HUES48 (cell line): ENCODE measurements around the gene SEMA4D.

ENCODE experiments used
- H3K27ac ChIP-seq: one replicate; pipeline ENCODE4 v1.7.0; 2013; ENCODE audit warnings: low read depth, low read length, inconsistent platforms
- H3K27me3 ChIP-seq: 2 replicates; pipeline ENCODE4 v1.6.1; 2013; ENCODE audit warnings: mild to moderate bottlenecking, low read length; ENCODE audit not compliant: control insufficient read depth, insufficient read depth
- H3K36me3 ChIP-seq: 2 replicates; pipeline ENCODE4 v1.6.1; 2013; ENCODE audit warnings: low read length; ENCODE audit not compliant: control insufficient read depth, insufficient read depth
- H3K4me1 ChIP-seq: 2 replicates; pipeline ENCODE4 v1.6.1; 2013; ENCODE audit warnings: mild to moderate bottlenecking, low read length; ENCODE audit not compliant: control insufficient read depth, insufficient read depth
- H3K4me3 ChIP-seq: 2 replicates; pipeline ENCODE4 v1.5.1; 2013; ENCODE audit warnings: mild to moderate bottlenecking, low read depth, low read length
- H3K9ac ChIP-seq: 2 replicates; pipeline ENCODE4 v1.6.1; 2013; ENCODE audit warnings: mild to moderate bottlenecking, low read depth, low read length, moderate library complexity
- H3K9me3 ChIP-seq: 2 replicates; pipeline ENCODE4 v1.6.1; 2013; ENCODE audit warnings: low read length; ENCODE audit not compliant: control insufficient read depth, insufficient read depth

The SEMA4D gene

DNA sequence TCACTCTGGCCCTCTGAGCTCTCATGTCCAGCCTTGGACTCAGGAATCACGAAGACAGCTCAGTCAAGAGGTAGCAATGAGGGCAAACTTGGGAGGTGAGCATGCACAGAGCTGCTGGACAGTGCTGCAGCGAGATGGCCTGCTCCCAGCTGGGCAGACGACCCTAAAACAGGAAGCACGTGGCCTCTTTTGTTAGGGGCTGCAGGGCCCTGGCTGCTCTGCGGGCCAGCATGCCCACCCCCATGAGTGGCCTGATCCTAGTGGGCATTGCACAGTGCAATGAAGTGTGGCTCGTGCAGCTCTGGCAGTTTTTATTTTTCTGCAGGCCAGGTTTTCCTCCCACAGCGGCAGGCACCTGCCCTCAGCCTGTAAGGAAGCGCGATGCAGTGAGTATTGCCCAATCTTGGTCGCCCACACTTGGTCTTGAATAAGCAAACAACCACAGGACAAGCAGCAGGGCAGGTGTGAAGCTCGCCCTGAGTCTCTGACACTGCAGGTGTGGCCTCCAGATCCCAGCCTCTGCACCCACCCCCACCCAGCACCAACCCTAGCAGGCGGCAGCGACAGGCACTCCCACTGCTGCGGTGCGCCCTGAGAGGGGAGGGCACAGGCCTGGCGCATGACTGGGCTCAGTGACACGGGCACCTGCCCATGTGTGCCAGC, 60.8 kb downstream of the SEMA4D start:
- no peak overlapping the region for H3K4me3 ChIP-seq
- H3K9me3 ChIP-seq = no peaks in the 10 kb centered on the region
- H3K27me3 ChIP-seq = no peaks in the 10 kb centered on the region
- H3K4me1 ChIP-seq = peaks cover 46% of the 10 kb centered on the region
- peak overlapping the region; percentile 56; the same call in 1 of the 2 replicates for H3K9ac ChIP-seq
- peaks cover 6% of the 10 kb centered on the region; the same call in 1 of the 2 replicates for H3K36me3 ChIP-seq
- H3K27ac ChIP-seq = peak overlapping the region; percentile 98

DNA sequence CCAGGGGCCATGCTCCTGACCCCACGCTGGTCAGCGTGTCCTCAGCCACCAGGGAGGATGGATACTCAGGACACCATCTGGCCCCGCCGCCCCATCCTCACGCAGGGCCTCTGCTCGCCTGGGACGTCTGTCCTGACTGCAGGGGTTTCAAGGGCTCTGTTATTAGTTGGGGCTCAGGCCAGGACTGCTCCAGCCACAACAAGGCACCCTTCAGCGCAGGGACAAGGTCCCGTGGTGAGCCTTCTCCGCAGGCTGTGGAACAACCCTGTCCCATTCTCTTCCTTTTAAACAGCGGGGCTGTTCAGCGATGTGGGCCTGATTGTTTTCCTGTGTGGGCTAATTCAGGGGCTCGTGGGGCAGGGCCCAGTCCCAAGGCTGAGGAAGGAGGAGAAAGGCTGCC, 61.6 kb downstream of the SEMA4D start:
- Histone ChIP-seq H3K4me1 (peaks cover 46% of the 10 kb centered on the region), H3K27me3 (no peaks in the 10 kb centered on the region), H3K9me3 (no peaks in the 10 kb centered on the region), H3K4me3 (no peak overlapping the region; the same call in 1 of the 2 replicates), H3K9ac (peak overlapping the region; percentile 56; the same call in 1 of the 2 replicates), H3K27ac (peak overlapping the region; percentile 98), H3K36me3 (peaks cover 6% of the 10 kb centered on the region; the same call in 1 of the 2 replicates)

DNA sequence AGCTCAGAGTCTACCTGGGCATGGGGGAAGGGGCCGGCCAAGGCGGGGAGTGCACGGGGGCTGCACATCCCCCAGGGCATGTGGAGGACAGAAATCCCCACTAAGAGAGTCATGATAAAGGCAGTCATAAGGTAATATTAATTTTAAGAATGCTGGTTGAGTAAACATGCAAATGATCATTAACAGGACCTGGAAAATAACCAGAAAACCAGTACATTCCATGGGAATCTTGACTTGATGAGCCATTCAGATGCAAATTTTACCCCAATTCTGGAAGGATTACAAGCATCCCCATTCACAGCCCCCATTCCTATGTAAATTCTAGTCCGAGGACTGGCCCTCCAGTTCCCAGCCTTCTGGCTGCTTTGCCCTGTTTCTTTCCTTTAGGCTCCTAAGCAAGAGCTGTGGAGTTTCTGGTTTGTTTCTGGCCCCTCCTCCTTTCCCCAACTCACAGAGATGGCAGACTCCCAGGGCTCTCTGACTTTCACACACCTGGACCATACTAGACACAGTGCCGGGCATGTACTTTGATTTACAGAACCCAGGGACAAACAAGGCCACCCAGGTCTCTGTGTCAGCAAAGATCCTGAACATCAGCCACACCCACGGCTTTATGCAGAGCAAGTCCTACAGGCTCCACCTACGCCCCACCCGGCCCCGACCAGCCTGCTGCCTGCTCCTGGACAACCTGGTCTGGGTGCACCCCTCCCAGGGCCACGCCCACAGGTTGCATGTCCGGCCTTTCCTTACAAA, 62.7 kb downstream of the SEMA4D start:
- Histone ChIP-seq H3K27ac (peak overlapping the region; percentile 98), H3K9me3 (no peaks in the 10 kb centered on the region), H3K27me3 (no peaks in the 10 kb centered on the region), H3K9ac (peak overlapping the region; percentile 56), H3K36me3 (no peaks in the 10 kb centered on the region), H3K4me3 (peak overlapping the region; percentile 53), H3K4me1 (peaks cover 42% of the 10 kb centered on the region)

DNA sequence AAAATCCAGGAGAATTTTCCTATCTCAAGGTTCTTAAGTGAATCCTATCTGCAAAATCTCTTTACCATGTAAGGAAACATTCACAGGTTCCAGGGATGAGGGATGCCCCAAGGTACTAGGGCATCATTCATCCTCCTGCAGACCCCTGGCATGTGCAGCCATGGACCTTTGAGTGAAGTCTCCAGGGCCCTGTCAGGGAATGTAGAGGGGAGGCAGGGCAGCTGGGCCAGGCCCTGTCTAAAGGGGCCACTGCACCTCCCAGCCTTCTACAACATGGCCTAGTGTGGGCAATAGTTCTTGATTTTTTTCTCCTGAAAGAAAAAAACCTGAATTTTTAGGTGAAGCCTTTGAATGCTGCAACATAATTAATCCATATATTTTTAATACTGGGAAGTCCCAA, 63.3 kb downstream of the SEMA4D start:
- Histone ChIP-seq H3K27me3 (no peaks in the 10 kb centered on the region), H3K4me1 (peaks cover 44% of the 10 kb centered on the region), H3K36me3 (no peaks in the 10 kb centered on the region), H3K9me3 (no peaks in the 10 kb centered on the region), H3K9ac (peak overlapping the region; percentile 44; the same call in 1 of the 2 replicates), H3K27ac (peak overlapping the region; percentile 98), H3K4me3 (peak overlapping the region; percentile 38)

DNA sequence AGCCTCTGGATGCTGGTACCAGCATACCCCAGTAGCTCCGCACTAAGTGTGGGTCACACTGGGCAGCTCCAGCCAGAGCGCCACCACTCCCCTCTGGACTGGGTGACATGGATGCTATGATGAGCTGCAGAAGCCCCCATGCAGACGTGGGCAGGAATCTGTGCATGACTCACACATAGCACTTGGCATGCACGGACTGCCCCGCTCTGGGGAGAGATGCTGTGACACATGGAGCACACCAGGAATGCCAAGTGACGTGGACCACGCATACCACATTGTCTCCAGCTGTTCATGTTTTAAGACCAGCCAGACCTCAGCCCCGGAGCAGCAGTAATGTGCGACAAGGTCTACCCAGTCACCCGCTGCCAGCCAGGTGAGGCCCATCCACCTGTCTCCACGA, 64.1 kb downstream of the SEMA4D start:
- H3K4me3 ChIP-seq = no peak overlapping the region
- no peaks in the 10 kb centered on the region for H3K36me3 ChIP-seq
- H3K9me3 ChIP-seq = no peaks in the 10 kb centered on the region
- H3K27ac ChIP-seq = no peak overlapping the region
- peaks cover 47% of the 10 kb centered on the region for H3K4me1 ChIP-seq
- H3K9ac ChIP-seq = peak overlapping the region; percentile 44; the same call in 1 of the 2 replicates
- H3K27me3 ChIP-seq = no peaks in the 10 kb centered on the region

DNA sequence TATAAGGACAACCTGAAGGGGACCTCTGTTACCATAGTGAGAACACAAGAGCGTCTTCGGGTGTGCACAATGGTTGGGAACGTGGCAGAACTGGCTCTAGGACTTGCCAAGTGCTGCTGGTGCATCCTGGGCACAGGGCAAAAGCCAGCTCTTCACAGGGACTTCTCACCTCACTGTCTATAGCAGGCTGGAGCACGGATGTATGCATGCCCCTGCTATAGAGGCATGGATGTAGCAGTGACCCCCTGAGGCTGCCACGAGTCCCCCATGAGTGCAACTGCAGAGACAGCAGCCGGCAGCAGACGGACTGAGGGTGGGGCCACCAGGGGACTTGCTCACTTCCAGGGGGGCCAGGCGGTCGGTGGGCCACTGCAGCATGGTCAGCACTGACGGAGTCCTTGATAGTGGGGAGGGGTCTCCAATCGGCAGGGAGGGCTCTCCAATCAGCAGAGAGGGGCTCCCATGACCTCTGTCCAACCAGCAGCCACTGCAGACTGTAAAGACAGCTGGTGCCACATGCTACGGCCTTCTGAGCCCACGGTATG, 64.9 kb downstream of the SEMA4D start:
- Histone ChIP-seq H3K9ac (no peak overlapping the region), H3K27ac (no peak overlapping the region), H3K36me3 (no peaks in the 10 kb centered on the region), H3K27me3 (no peaks in the 10 kb centered on the region), H3K9me3 (no peaks in the 10 kb centered on the region), H3K4me3 (no peak overlapping the region), H3K4me1 (peaks cover 47% of the 10 kb centered on the region)

DNA sequence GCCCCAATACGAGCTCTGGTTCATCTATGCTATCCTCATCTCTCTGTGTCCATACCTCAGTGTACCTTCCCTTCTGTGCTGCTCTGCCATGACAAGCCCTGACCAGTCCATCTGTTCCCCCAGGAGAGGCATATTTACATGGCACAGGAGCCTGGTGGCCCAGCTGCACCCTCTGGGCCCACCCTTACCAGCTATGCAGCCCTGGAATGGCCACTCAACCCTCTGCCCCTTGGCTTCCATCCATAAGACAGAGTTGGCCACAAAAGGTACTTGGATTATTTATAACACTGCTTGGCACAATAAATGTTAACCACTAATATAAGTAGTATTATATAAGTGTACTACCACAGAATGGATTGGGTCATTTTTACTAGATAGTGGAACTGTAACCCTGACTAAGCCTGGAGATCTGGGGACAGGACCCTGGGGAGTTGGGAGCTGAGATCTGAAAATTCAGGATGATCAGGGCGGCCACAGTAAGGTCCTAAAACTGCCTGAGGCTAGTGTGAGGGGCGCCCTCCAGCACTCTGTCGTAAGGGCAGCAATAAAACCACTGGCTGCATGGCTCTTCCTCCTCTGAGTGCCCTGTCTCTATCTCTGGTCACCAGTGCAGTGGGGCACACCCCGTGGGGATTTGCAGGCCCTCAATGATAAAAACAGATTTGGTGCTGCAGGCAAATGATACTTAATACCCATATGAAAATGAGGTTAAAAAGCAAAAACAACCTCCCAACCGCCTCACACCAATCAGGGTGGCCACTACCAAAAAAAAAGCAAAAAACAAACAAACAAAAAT, 65.8 kb downstream of the SEMA4D start:
- Histone ChIP-seq H3K36me3 (no peaks in the 10 kb centered on the region), H3K27me3 (no peaks in the 10 kb centered on the region), H3K9me3 (no peaks in the 10 kb centered on the region), H3K27ac (no peak overlapping the region), H3K4me3 (no peak overlapping the region), H3K4me1 (peaks cover 38% of the 10 kb centered on the region), H3K9ac (no peak overlapping the region)

DNA sequence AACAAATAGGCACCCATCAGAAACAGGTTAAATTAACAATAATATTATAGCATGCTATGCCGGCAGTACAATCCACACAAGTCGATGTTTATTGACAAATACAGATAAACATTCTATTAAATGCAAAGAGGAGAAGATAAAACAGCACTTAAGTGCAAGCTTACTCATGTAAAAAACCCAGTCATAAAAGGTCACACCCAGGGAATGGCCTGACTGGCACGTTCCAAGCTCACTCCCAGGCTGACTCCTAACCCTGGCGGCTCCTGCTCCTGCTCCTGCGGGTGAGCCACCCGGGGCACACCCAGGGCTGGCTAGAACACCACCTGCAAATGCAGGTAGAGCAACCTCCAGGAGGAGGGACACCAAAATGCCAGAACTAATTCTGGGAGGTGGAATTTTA, 66.9 kb downstream of the SEMA4D start:
- H3K4me1 ChIP-seq = peaks cover 27% of the 10 kb centered on the region
- no peak overlapping the region for H3K9ac ChIP-seq
- no peaks in the 10 kb centered on the region for H3K27me3 ChIP-seq
- H3K9me3 ChIP-seq = no peaks in the 10 kb centered on the region
- no peak overlapping the region for H3K4me3 ChIP-seq
- no peaks in the 10 kb centered on the region for H3K36me3 ChIP-seq
- H3K27ac ChIP-seq = no peak overlapping the region

DNA sequence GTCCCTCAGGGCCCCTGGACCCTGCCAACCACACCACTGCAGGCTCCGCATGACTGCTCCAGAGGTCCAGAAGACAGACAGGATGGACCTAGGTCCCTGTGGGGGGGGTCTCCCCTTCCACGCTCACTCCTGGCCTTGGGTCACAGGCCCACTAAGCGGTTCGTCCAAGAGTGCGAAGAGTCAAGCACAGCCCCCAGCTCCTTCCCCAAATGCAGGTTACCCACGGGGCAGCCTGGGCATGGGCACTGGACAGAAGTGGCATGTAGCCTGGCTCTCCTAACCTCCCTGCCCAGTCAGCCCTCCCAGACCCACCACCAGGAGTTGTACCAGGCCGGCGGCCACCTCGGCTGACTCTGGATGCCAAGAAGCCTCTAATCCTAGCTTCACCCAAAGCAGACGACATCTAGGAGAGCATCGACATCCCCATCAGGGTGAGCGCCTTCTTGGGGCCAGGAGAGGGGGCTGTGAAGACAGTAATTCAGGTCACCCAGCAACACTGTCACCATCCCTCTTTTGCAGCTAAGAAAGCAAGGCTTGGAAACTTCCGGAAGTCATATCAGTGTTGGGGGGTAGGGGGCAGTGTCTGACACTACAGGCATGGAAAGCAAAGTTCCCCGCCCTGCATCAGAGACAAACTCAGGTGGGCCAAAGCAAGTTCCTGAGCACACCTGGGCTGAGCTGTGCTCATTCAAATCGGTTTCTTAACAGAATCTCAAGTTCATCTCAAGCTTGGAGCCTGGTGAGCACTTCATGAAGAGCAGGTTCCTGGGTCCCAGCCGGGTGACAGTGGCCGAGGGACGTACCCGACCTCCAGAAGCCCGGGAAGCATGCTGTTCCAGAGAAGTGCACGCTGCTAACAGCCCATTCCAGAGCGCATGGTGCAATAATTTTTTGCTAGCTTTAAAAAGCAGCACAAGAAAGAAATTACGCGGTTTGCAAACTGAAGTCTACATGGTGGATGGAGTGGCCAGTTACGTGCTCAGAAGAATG, 68.7 kb downstream of the SEMA4D start:
- H3K27ac ChIP-seq = peak overlapping the region; percentile 24
- H3K4me3 ChIP-seq = no peak overlapping the region
- no peak overlapping the region for H3K9ac ChIP-seq
- H3K27me3 ChIP-seq = no peaks in the 10 kb centered on the region
- H3K36me3 ChIP-seq = no peaks in the 10 kb centered on the region
- no peaks in the 10 kb centered on the region for H3K9me3 ChIP-seq
- H3K4me1 ChIP-seq = peaks cover 14% of the 10 kb centered on the region

DNA sequence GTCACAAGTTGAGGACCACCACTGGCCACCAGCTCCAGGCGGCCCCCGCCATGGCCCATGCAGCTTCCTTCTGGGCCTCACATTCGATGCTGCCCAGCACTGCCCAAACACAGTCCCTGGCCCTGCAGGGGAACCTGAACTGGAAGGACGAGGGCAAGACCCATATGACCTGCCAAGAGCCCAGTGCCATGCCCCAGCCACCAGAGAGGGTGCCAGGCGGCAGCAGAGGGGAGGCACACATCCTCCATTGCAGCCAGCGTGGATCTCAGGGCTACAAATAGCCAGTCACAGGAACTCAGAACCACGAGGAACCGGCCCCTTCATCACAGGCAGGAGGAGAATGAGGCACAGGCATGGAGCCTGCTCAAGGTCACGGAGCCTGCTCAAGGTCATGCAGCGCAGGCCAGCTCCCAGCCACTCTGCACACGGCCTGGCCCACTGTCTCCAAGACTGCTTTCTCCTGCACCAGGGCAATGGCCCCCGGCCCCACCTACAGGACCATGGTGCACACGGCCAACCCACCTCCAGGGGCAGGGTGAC, 69.6 kb downstream of the SEMA4D start:
- Histone ChIP-seq H3K27ac (no peak overlapping the region), H3K4me3 (no peak overlapping the region), H3K36me3 (no peaks in the 10 kb centered on the region), H3K9me3 (no peaks in the 10 kb centered on the region), H3K9ac (no peak overlapping the region), H3K4me1 (peaks cover 9% of the 10 kb centered on the region; the same call in 1 of the 2 replicates), H3K27me3 (no peaks in the 10 kb centered on the region)
